ENCODE measurements around the gene IFITM5. TPM values are rescaled to one million over a fixed set of nuclear protein-coding genes. Genes with fewer than 3 reads are reported as not detected.

Gene IFITM5
- total RNA-seq, 1 donor from 2014 or later = not detected

GRCh38 chr11:293852-294661, 5.3 kb downstream of the IFITM5 start:
- Mint-ChIP-seq H3K27me3 (ENCODE audit: insufficient read depth) (peaks cover 1% of the 10 kb centered on the region), H3K36me3 (ENCODE audit: low read depth) (peaks cover 8% of the 10 kb centered on the region), H3K4me1 (ENCODE audit: low read depth) (peaks cover 15% of the 10 kb centered on the region), H3K27ac (no peak overlapping the region), H3K9me3 (no peaks in the 10 kb centered on the region), H3K4me3 (no peak overlapping the region)
- intact Hi-C loops (cut with micrococcal nuclease) = no loop called here
- DNase-seq (ENCODE audit: low spot score) = no peak

GRCh38 chr11:293271-293851, 6.0 kb downstream of the IFITM5 start:
- peaks cover 15% of the 10 kb centered on the region for H3K4me1 Mint-ChIP-seq (ENCODE audit: low read depth)
- no peak for DNase-seq (ENCODE audit: low spot score)
- intact Hi-C loops (cut with micrococcal nuclease) = no loop called here
- peaks cover 1% of the 10 kb centered on the region for H3K27me3 Mint-ChIP-seq (ENCODE audit: insufficient read depth)
- H3K9me3 Mint-ChIP-seq = no peaks in the 10 kb centered on the region
- H3K4me3 Mint-ChIP-seq = no peak overlapping the region
- H3K27ac Mint-ChIP-seq = no peak overlapping the region
- H3K36me3 Mint-ChIP-seq (ENCODE audit: low read depth) = peaks cover 8% of the 10 kb centered on the region

- peaks cover 11% of the 10 kb centered on the region for H3K36me3 Mint-ChIP-seq (ENCODE audit: low read depth)
- no peak for DNase-seq (ENCODE audit: low spot score)
- H3K9me3 Mint-ChIP-seq = no peaks in the 10 kb centered on the region
- intact Hi-C loops (cut with micrococcal nuclease) = no loop called here
- peaks cover 2% of the 10 kb centered on the region for H3K27me3 Mint-ChIP-seq (ENCODE audit: insufficient read depth)
- no peak overlapping the region for H3K4me3 Mint-ChIP-seq
- peaks cover 16% of the 10 kb centered on the region for H3K4me1 Mint-ChIP-seq (ENCODE audit: low read depth)
- H3K27ac Mint-ChIP-seq = no peak overlapping the region
Observed at GRCh38 chr11:292211-293121, 6.9 kb downstream of the IFITM5 start.

- H3K27ac Mint-ChIP-seq = peak overlapping the region; percentile 44
- peaks cover 21% of the 10 kb centered on the region for H3K4me1 Mint-ChIP-seq (ENCODE audit: low read depth)
- peak overlapping the region; percentile 71 for H3K4me3 Mint-ChIP-seq
- intact Hi-C loops (cut with micrococcal nuclease) = no loop called here
- no peak for DNase-seq (ENCODE audit: low spot score)
- no peaks in the 10 kb centered on the region for H3K9me3 Mint-ChIP-seq
- peaks cover 6% of the 10 kb centered on the region for H3K27me3 Mint-ChIP-seq (ENCODE audit: insufficient read depth)
- peaks cover 11% of the 10 kb centered on the region for H3K36me3 Mint-ChIP-seq (ENCODE audit: low read depth)
Observed at GRCh38 chr11:291281-292210, 7.8 kb downstream of the IFITM5 start.

- Mint-ChIP-seq H3K4me1 (ENCODE audit: low read depth) (peaks cover 29% of the 10 kb centered on the region), H3K4me3 (peak overlapping the region; percentile 71), H3K9me3 (no peaks in the 10 kb centered on the region), H3K27me3 (ENCODE audit: insufficient read depth) (peaks cover 6% of the 10 kb centered on the region), H3K36me3 (ENCODE audit: low read depth) (peaks cover 11% of the 10 kb centered on the region), H3K27ac (peak overlapping the region; percentile 44)
- intact Hi-C loops (cut with micrococcal nuclease) = no loop called here
- no peak for DNase-seq (ENCODE audit: low spot score)
Observed at GRCh38 chr11:290621-291231, 8.6 kb downstream of the IFITM5 start.

GRCh38 chr11:289712-290620, 9.4 kb downstream of the IFITM5 start:
- Mint-ChIP-seq H3K9me3 (no peaks in the 10 kb centered on the region), H3K36me3 (ENCODE audit: low read depth) (peaks cover 15% of the 10 kb centered on the region), H3K27ac (peak overlapping the region; percentile 65), H3K4me1 (ENCODE audit: low read depth) (peaks cover 33% of the 10 kb centered on the region), H3K27me3 (ENCODE audit: insufficient read depth) (peaks cover 6% of the 10 kb centered on the region), H3K4me3 (peak overlapping the region; percentile 71)
- DNase-seq (ENCODE audit: low spot score) = no peak
- intact Hi-C loops (cut with micrococcal nuclease) = loop anchor here (2.0 to 5.0 kb wide), 5 partner anchors 19 to 67 kb away; partner anchors contain the start of genes PSMD13 and SIRT3

GRCh38 chr11:289398-289711, 10.0 kb downstream of the IFITM5 start:
- H3K9me3 Mint-ChIP-seq = no peaks in the 10 kb centered on the region
- peaks cover 6% of the 10 kb centered on the region for H3K27me3 Mint-ChIP-seq (ENCODE audit: insufficient read depth)
- peaks cover 33% of the 10 kb centered on the region for H3K4me1 Mint-ChIP-seq (ENCODE audit: low read depth)
- no peak for DNase-seq (ENCODE audit: low spot score)
- peak overlapping the region; percentile 71 for H3K4me3 Mint-ChIP-seq
- intact Hi-C loops (cut with micrococcal nuclease) = loop anchor here (2.0 to 5.0 kb wide), 5 partner anchors 19 to 68 kb away; partner anchors contain the start of genes PSMD13 and SIRT3
- peak overlapping the region; percentile 55 for H3K27ac Mint-ChIP-seq
- H3K36me3 Mint-ChIP-seq (ENCODE audit: low read depth) = peaks cover 15% of the 10 kb centered on the region

GRCh38 chr11:288478-289397, 10.6 kb downstream of the IFITM5 start, which contains the start of gene PGGHG:
TSS of gene PGGHG (plus strand) at chr11:289126. CDS start at chr11:289817, 691 bp downstream.
- H3K4me3 Mint-ChIP-seq = peak within 1 kb of the TSS; percentile 95
- peaks cover 15% of the 10 kb centered on the region for H3K36me3 Mint-ChIP-seq (ENCODE audit: low read depth)
- peaks cover 35% of the 10 kb centered on the region for H3K4me1 Mint-ChIP-seq (ENCODE audit: low read depth)
- intact Hi-C loops (cut with micrococcal nuclease) = loop anchor here (2.0 to 5.0 kb wide), 5 partner anchors 20 to 69 kb away; partner anchors contain the start of genes PSMD13 and SIRT3
- H3K9me3 Mint-ChIP-seq = no peaks in the 10 kb centered on the region
- DNase-seq (ENCODE audit: low spot score) = peak; percentile 68
- peaks cover 6% of the 10 kb centered on the region for H3K27me3 Mint-ChIP-seq (ENCODE audit: insufficient read depth)
- H3K27ac Mint-ChIP-seq = peak within 1 kb of the TSS; percentile 98

- DNase-seq (ENCODE audit: low spot score) = no peak
- H3K9me3 Mint-ChIP-seq = no peaks in the 10 kb centered on the region
- intact Hi-C loops (cut with micrococcal nuclease) = loop anchor here (2.0 to 5.0 kb wide), 5 partner anchors 19 to 69 kb away; partner anchors contain the start of genes PSMD13 and SIRT3
- peaks cover 42% of the 10 kb centered on the region for H3K4me1 Mint-ChIP-seq (ENCODE audit: low read depth)
- peaks cover 18% of the 10 kb centered on the region for H3K36me3 Mint-ChIP-seq (ENCODE audit: low read depth)
- H3K4me3 Mint-ChIP-seq = peak overlapping the region; percentile 95
- H3K27ac Mint-ChIP-seq = peak overlapping the region; percentile 98
- H3K27me3 Mint-ChIP-seq (ENCODE audit: insufficient read depth) = peaks cover 6% of the 10 kb centered on the region
Observed at GRCh38 chr11:287821-288477, 11.4 kb downstream of the IFITM5 start.

Data from activated T-helper 1 cell treated with anti-CD3 and anti-CD28 coated beads, Interleukin-12 subunit alpha, Interleukin-12 subunit beta, Interleukin-2, Interleukin-4 antibody, amounts not matched to agents 30 ng/mL and 10 ng/mL and 1 ng/mL, durations not matched to agents 14 hours and 24 hours and 36 hours (primary cell).